Cardiac fibroblast (primary cell): ENCODE results near the gene YARS1.

Experiments
- DNase-seq, 2 donors: peaks; one replicate each; pipeline versions ENCODE4 v3.0.0 to v3.0.0-alpha.2; 2010; ENCODE audit warnings: low read depth in 2 of 2
- H3K4me3 ChIP-seq, 2 donors: replicated peaks in 1 of 2; 1 replicate in 1 of 2; 2 replicates in 1 of 2; pipeline ENCODE4 v1.5.1; 2011; ENCODE audit warnings: low read depth in 2 of 2, low read length in 2 of 2, mild to moderate bottlenecking in 2 of 2, moderate library complexity in 1 of 2
- CTCF ChIP-seq: IDR thresholded peaks from one replicate; pipeline ENCODE4 v1.5.1; 2011; ENCODE audit warnings: low read depth, mild to moderate bottlenecking, low read length, inconsistent platforms

Gene YARS1

GRCh38 chr1:32830092-32830852 is 13.1 kb upstream of the YARS1 start:
- H3K4me3 ChIP-seq: no peak overlapping the region
- DNase-seq: peak in 1 of 2 donors; percentile 8
- no peak for TF ChIP-seq CTCF

GRCh38 chr1:32828341-32828740 is 11.2 kb upstream of the YARS1 start:
- no peak for TF ChIP-seq CTCF
- peak; percentile 27 to 35 for DNase-seq
- H3K4me3 ChIP-seq: no peak overlapping the region

GRCh38 chr1:32825181-32825580 is 8.0 kb upstream of the YARS1 start:
- TF ChIP-seq CTCF: no peak
- no peak overlapping the region for H3K4me3 ChIP-seq
- no peak for DNase-seq

- no peak for DNase-seq
- TF ChIP-seq CTCF: no peak
- peak overlapping the region; percentile 91 for H3K4me3 ChIP-seq
Observed at GRCh38 chr1:32818804-32819541, 1.8 kb upstream of the YARS1 start.

- TF ChIP-seq CTCF: no peak
- peak; percentile 51 to 59 for DNase-seq
Observed at GRCh38 chr1:32817815-32818786, 943 bp upstream of the YARS1 start.

GRCh38 chr1:32816676-32817158 is 441 bp downstream of the YARS1 start:
- H3K4me3 ChIP-seq: peak overlapping the region; percentile 91
- no peak for TF ChIP-seq CTCF
- DNase-seq: peak; percentile 42 to 47

More at GRCh38 chr1:32817815-32818786, 943 bp upstream of the YARS1 start:
- H3K4me3 ChIP-seq: peak overlapping the region; percentile 91
